HAP-1 (cell line): ENCODE data around the gene SLC25A11.

Experiments used
- DNase-seq, 2 experiments: peaks; one replicate each; pipeline ENCODE4 v3.0.0-alpha.2; 2016 to 2020; ENCODE audit warnings: low spot score in 2 of 2
- H3K27me3 ChIP-seq: fragments of 250-450 bp; sonication (Bioruptor Pico); 2 replicates; pipeline ENCODE4 v1.5.1; 2020; ENCODE audit warnings: low read depth, mild to moderate bottlenecking, moderate library complexity
- H3K36me3 ChIP-seq: fragments of 250-450 bp; sonication (Bioruptor Pico); replicated peaks from 2 replicates; pipeline ENCODE4 v1.5.1; 2020; ENCODE audit warnings: mild to moderate bottlenecking
- H3K4me1 ChIP-seq: fragments of 250-450 bp; sonication (Bioruptor Pico); 2 replicates; pipeline ENCODE4 v1.5.1; 2020; ENCODE audit warnings: mild to moderate bottlenecking
- H3K4me3 ChIP-seq: fragments of 250-450 bp; sonication (Bioruptor Pico); 2 replicates; pipeline ENCODE4 v1.5.1; 2020; ENCODE audit warnings: mild to moderate bottlenecking, moderate library complexity
- H3K9me3 ChIP-seq: fragments of 250-450 bp; sonication (Bioruptor Pico); 2 replicates; pipeline ENCODE4 v1.5.1; 2020; ENCODE audit warnings: mild to moderate bottlenecking, moderate library complexity
- in situ Hi-C: fragments of 300-500 bp; cut with MboI; formaldehyde crosslinking; loops from 3 replicates; pipeline ENCODE4 v1.14.3; 2020; ENCODE audit warnings: low sequenced_read_pairs, inconsistent platforms, mixed read lengths

The SLC25A11 gene

GRCh38 chr17:4970273-4970672 lies 30.4 kb upstream of the SLC25A11 start:
- Histone ChIP-seq H3K4me1 (peaks cover 17% of the 10 kb centered on the region), H3K4me3 (no peak overlapping the region), H3K9me3 (0 out of 2 replicates have a peak, but pooled peaks cover 6% of the 10 kb centered on the region), H3K36me3 (peaks cover 55% of the 10 kb centered on the region), H3K27me3 (no peaks in the 10 kb centered on the region)
- no peak for DNase-seq
- in situ Hi-C loops = no loop called here

- H3K4me1 ChIP-seq = peaks cover 17% of the 10 kb centered on the region
- in situ Hi-C loops = no loop called here
- no peaks in the 10 kb centered on the region for H3K27me3 ChIP-seq
- no peak for DNase-seq
- no peak overlapping the region for H3K4me3 ChIP-seq
- H3K9me3 ChIP-seq = 0 out of 2 replicates have a peak, but pooled peaks cover 6% of the 10 kb centered on the region
- peaks cover 57% of the 10 kb centered on the region for H3K36me3 ChIP-seq
These were observed 29.8 kb upstream of the SLC25A11 start for GRCh38 chr17:4969551-4970173.

DNA sequence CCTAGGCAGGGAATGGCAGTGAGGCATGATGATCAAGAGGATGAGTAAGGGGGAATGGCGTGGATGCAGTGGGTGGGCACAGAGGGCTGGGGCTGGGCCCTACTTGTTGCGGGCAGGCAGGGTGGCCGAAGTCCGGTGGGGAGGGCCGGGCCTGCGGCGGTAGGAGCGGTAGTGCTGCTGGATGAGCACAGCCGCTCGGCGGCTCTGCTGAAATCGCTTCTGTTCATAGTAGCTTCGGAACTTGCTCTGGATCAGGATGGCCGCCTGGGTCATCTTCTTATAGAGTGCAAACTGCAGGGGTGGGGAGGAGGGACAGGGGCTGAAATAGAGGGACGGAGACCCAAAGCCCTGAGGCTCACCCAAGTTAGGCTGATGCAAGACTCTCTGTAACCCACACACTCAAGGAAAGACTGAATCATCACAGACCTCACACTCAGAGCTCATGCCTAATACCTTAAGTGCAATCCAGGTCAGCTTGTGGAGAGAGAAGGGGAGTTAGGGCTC lies 29.3 kb upstream of the SLC25A11 start:
- DNase-seq = no peak
- no peaks in the 10 kb centered on the region for H3K27me3 ChIP-seq
- H3K36me3 ChIP-seq = peaks cover 54% of the 10 kb centered on the region
- in situ Hi-C loops = no loop called here
- peaks cover 17% of the 10 kb centered on the region for H3K4me1 ChIP-seq
- 0 out of 2 replicates have a peak, but pooled peaks cover 6% of the 10 kb centered on the region for H3K9me3 ChIP-seq
- no peak overlapping the region for H3K4me3 ChIP-seq

GRCh38 chr17:4968486-4969046 lies 28.7 kb upstream of the SLC25A11 start:
- no peak for DNase-seq
- Histone ChIP-seq H3K9me3 (0 out of 2 replicates have a peak, but pooled peaks cover 6% of the 10 kb centered on the region), H3K4me1 (peaks cover 17% of the 10 kb centered on the region), H3K27me3 (no peaks in the 10 kb centered on the region), H3K4me3 (peak overlapping the region; percentile 86), H3K36me3 (peaks cover 48% of the 10 kb centered on the region)
- in situ Hi-C loops = no loop called here

- H3K4me1 ChIP-seq = peaks cover 17% of the 10 kb centered on the region
- in situ Hi-C loops = no loop called here
- peak; percentile 87 to 94 for DNase-seq
These were observed 28.0 kb upstream of the SLC25A11 start, which contains the start of gene SPAG7 for GRCh38 chr17:4967539-4968485. Gene SPAG7 (minus strand): TSS chr17:4967817. CDS start chr17:4967804, 13 bp downstream.

GRCh38 chr17:4966844-4967538 lies 27.1 kb upstream of the SLC25A11 start:
- H3K27me3 ChIP-seq = no peaks in the 10 kb centered on the region
- H3K9me3 ChIP-seq = 0 out of 2 replicates have a peak, but pooled peaks cover 6% of the 10 kb centered on the region
- H3K4me3 ChIP-seq = peak overlapping the region; percentile 86
- peak; percentile 99 for DNase-seq
- in situ Hi-C loops = no loop called here
- H3K4me1 ChIP-seq = peaks cover 17% of the 10 kb centered on the region
- peaks cover 33% of the 10 kb centered on the region for H3K36me3 ChIP-seq

More at GRCh38 chr17:4967539-4968485, 28.0 kb upstream of the SLC25A11 start, which contains the start of gene SPAG7:
- H3K4me3 ChIP-seq = peak within 1 kb of the TSS; percentile 86
- 0 out of 2 replicates have a peak, but pooled peaks cover 6% of the 10 kb centered on the region for H3K9me3 ChIP-seq
- H3K27me3 ChIP-seq = no peaks in the 10 kb centered on the region
- peaks cover 41% of the 10 kb centered on the region for H3K36me3 ChIP-seq

- 0 out of 2 replicates have a peak, but pooled peaks cover 6% of the 10 kb centered on the region for H3K9me3 ChIP-seq
- no peak overlapping the region for H3K4me3 ChIP-seq
- H3K4me1 ChIP-seq = peaks cover 17% of the 10 kb centered on the region
- DNase-seq = no peak
- in situ Hi-C loops = no loop called here
- no peaks in the 10 kb centered on the region for H3K27me3 ChIP-seq
- peaks cover 30% of the 10 kb centered on the region for H3K36me3 ChIP-seq
These were observed 25.6 kb upstream of the SLC25A11 start for GRCh38 chr17:4965311-4965986.

GRCh38 chr17:4960279-4960922 lies 20.6 kb upstream of the SLC25A11 start:
- Histone ChIP-seq H3K4me1 (no peaks in the 10 kb centered on the region), H3K4me3 (no peak overlapping the region), H3K27me3 (no peaks in the 10 kb centered on the region), H3K9me3 (no peaks in the 10 kb centered on the region), H3K36me3 (peaks cover 9% of the 10 kb centered on the region)
- in situ Hi-C loops = no loop called here
- no peak for DNase-seq

DNA sequence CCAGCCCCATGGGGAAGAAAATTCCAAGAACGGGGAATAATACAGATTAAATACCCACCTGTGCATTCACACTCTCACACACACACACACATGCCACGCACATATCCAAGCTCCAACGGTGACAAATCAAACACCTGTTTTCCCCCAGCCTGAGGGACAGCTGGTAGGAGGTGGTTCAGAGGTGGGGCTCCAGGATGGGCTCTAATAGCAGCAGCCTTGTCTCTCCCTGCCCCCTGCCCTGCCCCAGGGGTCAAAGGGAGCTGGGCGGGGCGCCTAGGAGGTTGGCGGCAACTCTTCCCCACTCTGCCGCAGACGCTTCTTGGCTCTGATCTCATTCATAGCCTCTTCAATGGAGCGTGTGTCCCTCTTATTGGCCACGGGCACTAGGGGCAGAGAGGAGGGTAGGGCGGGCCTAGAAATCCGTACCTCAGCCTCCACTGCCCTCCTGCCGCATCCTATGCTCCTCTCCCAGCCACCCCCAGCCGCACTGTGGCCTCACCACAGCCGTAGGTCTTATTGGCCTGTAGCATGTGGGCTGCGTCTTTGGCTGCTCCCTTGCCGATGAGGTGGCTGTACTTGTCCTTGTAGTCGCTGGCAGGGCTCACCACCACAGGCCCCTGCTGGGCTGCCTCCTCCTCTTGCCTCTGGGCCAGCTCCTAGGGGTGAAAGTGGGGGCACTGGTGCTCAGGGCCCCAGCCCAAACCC lies 19.6 kb upstream of the SLC25A11 start:
- H3K36me3 ChIP-seq = peaks cover 6% of the 10 kb centered on the region
- H3K4me1 ChIP-seq = no peaks in the 10 kb centered on the region
- H3K27me3 ChIP-seq = no peaks in the 10 kb centered on the region
- H3K9me3 ChIP-seq = no peaks in the 10 kb centered on the region
- no peak for DNase-seq
- in situ Hi-C loops = no loop called here
- H3K4me3 ChIP-seq = no peak overlapping the region

DNA sequence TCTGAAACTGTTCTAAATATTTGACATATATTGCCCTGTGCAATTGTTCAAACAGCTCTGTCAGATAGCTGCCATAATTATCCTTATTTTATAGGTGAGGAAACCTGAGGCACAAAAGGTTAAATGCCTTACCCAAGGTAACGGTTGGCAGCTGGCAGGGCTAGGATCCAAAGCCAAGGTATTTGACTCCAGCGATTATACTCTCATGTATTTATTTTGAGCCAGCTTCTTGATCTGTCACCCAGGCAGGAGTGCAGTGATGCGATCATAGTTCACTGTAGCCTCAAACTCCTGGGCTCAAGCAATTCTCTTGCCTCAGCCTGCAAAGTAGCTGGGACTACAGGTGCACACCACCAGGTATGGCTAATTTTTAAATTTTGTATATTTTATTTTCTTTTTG lies 18.3 kb upstream of the SLC25A11 start:
- Histone ChIP-seq H3K4me1 (no peaks in the 10 kb centered on the region), H3K27me3 (no peaks in the 10 kb centered on the region), H3K36me3 (peaks cover 6% of the 10 kb centered on the region), H3K9me3 (no peaks in the 10 kb centered on the region), H3K4me3 (no peak overlapping the region)
- in situ Hi-C loops = no loop called here
- no peak for DNase-seq

DNA sequence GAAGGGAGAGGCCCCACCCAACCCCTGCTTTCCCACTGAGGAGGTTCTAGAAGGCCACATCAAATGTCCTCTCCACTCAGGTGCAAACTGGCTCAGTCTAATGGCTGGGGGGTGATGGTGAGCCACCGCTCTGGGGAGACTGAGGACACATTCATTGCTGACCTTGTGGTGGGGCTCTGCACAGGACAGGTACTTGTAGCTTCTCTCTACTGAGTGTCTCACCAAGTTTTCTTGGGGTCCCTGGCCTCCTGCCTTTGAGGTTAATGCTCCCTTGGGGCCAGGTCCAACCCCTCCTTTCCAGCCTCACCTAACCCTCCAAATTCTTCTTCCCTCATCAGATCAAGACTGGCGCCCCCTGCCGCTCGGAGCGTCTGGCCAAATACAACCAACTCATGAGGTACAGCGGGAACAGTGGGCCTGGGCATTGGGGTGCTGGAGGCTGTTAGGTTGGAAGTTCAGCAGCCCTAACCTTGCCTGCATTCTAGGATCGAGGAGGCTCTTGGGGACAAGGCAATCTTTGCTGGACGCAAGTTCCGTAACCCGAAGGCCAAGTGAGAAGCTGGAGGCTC lies 16.7 kb upstream of the SLC25A11 start:
- H3K9me3 ChIP-seq = no peaks in the 10 kb centered on the region
- H3K4me1 ChIP-seq = no peaks in the 10 kb centered on the region
- peaks cover 6% of the 10 kb centered on the region for H3K36me3 ChIP-seq
- no peak overlapping the region for H3K4me3 ChIP-seq
- no peaks in the 10 kb centered on the region for H3K27me3 ChIP-seq
- DNase-seq = no peak
- in situ Hi-C loops = no loop called here

DNA sequence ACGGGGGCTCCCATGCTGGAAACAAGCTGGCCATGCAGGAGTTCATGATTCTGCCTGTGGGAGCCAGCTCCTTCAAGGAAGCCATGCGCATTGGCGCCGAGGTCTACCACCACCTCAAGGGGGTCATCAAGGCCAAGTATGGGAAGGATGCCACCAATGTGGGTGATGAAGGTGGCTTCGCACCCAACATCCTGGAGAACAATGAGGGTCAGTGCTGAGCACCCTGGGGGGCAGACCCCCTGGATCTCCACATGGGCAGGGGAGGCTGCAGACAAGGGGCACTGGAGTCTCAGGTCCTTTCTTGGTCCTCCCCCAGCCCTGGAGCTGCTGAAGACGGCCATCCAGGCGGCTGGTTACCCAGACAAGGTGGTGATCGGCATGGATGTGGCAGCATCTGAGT lies 15.2 kb upstream of the SLC25A11 start:
- DNase-seq = no peak
- in situ Hi-C loops = no loop called here
- peaks cover 6% of the 10 kb centered on the region for H3K36me3 ChIP-seq
- H3K4me1 ChIP-seq = peaks cover 14% of the 10 kb centered on the region
- no peaks in the 10 kb centered on the region for H3K27me3 ChIP-seq
- no peak overlapping the region for H3K4me3 ChIP-seq
- no peaks in the 10 kb centered on the region for H3K9me3 ChIP-seq
